Stomach (tissue), 9 donors: ENCODE measurements around the gene ANGPTL8. TPM values are rescaled to one million over a fixed set of nuclear protein-coding genes. Genes with fewer than 3 reads are reported as not detected.

Source experiments
- DNase-seq, 2 donors: peaks; one replicate each; pipeline versions ENCODE4 v3.0.0 to v3.0.0-alpha.2; 2013 to 2019
- H3K27ac ChIP-seq, 5 donors: fragments of 200-600 bp in 4 of 5; sonication (generic) in 4 of 5; one replicate each; pipeline ENCODE4 v1.5.1; 2013 to 2019; ENCODE audit warnings: mild to moderate bottlenecking in 1 of 5, moderate library complexity in 1 of 5
- H3K27me3 ChIP-seq, 3 donors: fragments of 200-600 bp; sonication (generic); one replicate each; pipeline ENCODE4 v1.5.1; 2017 to 2019; ENCODE audit warnings: mixed run types in 1 of 3
- H3K36me3 ChIP-seq, 4 donors: fragments of 200-600 bp; sonication (generic); 1 replicate in 3 of 4; 2 replicates in 1 of 4; pipeline ENCODE4 v1.5.1; 2016 to 2019
- H3K4me1 ChIP-seq, 4 donors: fragments of 200-600 bp; sonication (generic); one replicate each; pipeline ENCODE4 v1.5.1; 2016 to 2019
- H3K4me3 ChIP-seq, 4 donors: fragments of 200-600 bp; sonication (generic) in 3 of 4; one replicate each; pipeline ENCODE4 v1.5.1; 2016 to 2019; ENCODE audit warnings: mild to moderate bottlenecking in 1 of 4
- H3K9me3 ChIP-seq, 4 donors: fragments of 200-600 bp; sonication (generic); one replicate each; pipeline ENCODE4 v1.5.1; 2016 to 2019
- CTCF ChIP-seq, 7 experiments: fragments of 450-650 bp in 4 of 7; fragments of 200-600 bp in 3 of 7; sonication (generic) in 3 of 7; IDR thresholded peaks; one replicate each; pipeline ENCODE4 v1.5.1; 2016 to 2019; ENCODE audit warnings: antibody characterized with exemption in 7 of 7, control low read depth in 2 of 7, mild to moderate bottlenecking in 1 of 7
- EP300 ChIP-seq: sonication (generic); formaldehyde crosslinking; IDR thresholded peaks from one replicate; pipeline ENCODE4 v1.6.1; 2017; ENCODE audit warnings: antibody characterized with exemption
- POLR2A ChIP-seq, 4 donors: fragments of 450-650 bp; IDR thresholded peaks; one replicate each; pipeline ENCODE4 v1.6.1; 2016; ENCODE audit warnings: antibody characterized with exemption in 4 of 4, control low read depth in 2 of 4, mild to moderate bottlenecking in 1 of 4, moderate library complexity in 1 of 4
- POLR2AphosphoS5 ChIP-seq, 3 donors: sonication (generic); formaldehyde crosslinking; IDR thresholded peaks; one replicate each; pipeline ENCODE4 v1.6.1; 2016; ENCODE audit warnings: antibody characterized with exemption in 3 of 3
- WGBS, 5 donors: extraction: QIAGEN DNeasy Blood & Tissue Kit in 3 of 5; methylation state at CpG; one replicate each; pipeline versions ENCODE4 v1.1.5 to v1.1.7; 2013 to 2018; 5-methylcytosine and 5-hydroxymethylcytosine counted together
- intact Hi-C: fragments of 100-400 bp; cut with DNase I; formaldehyde crosslinking; loops from one replicate; pipeline ENCODE4 v1.15.1; 2023; ENCODE audit warnings: low total_unique reads
- polyA plus RNA-seq, 3 donors: library from polyadenylated mRNA; stranded (reverse); fragments of 200-250 nt; gene quantifications; one replicate each; pipeline ENCODE4 v1.2.3, GENCODE V29; 2013
- total RNA-seq, 5 donors: library from RNA; depleted of rRNA; stranded (reverse); fragments of >200 nt; gene quantifications; one replicate each; pipeline versions ENCODE4 v1.1.0 to v1.2.3, GENCODE V29; 2014 to 2016
- donor health status: healthy with polysubstance abuse.
- donor health status: Bipolar disorder and iron deficiency.
- donor health status: healthy.

ANGPTL8 gene
- total and polyA plus RNA-seq, 8 donors = 0.70 TPM; not detected in 7

DNA sequence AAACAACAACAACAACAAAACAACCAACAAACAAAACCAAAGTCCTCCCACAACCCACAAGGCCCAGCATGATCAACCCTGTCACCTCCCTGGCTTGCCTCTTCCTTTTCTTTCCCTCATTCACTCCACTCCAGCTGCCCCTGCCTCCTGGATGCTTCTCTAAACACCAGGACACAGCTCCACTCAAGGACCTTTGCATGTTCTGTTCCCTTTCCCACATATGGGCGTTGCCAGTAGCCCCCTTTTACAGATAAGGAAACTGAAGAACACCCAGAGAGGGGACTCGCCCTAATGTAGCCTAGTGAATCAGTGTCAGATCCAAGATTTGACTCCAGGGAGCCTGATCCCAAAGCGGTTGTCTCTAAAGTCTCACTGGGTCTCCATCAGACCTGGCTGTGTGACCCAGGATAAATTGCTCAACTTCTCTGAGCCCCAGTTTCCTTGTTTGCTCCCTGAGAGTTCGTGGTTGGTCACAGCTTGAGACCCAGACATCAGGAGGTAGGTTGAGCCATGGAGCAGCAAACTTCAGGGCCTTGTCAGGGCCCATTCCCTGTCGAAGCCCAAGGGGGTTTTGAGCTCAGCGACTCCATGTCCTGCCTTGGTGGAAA lies 25.9 kb downstream of the ANGPTL8 start:
- no peak for DNase-seq
- WGBS, 5 donors = 41 to 64% (median 50%) methylated on average over 4 to 6 of the region's 6 CpGs
- H3K27me3 ChIP-seq = peaks cover 0 to 23% (median 0%) of the 10 kb centered on the region in 3 donors
- peaks cover 24 to 60% (median 55%) of the 10 kb centered on the region in 4 donors for H3K4me1 ChIP-seq
- H3K4me3 ChIP-seq = no peak overlapping the region
- H3K9me3 ChIP-seq = no peaks in the 10 kb centered on the region
- peak overlapping the region; percentile 83 to 91 (median 90) for H3K27ac ChIP-seq
- no peak for TF ChIP-seq POLR2A (IDR thresholded peaks at IDR 0.05)
- no peak for TF ChIP-seq POLR2AphosphoS5 (IDR thresholded peaks at IDR 0.05)
- no peak for TF ChIP-seq EP300
- TF ChIP-seq CTCF (IDR thresholded peaks at IDR 0.05) = no peak
- no peaks in the 10 kb centered on the region for H3K36me3 ChIP-seq
- intact Hi-C loops = no loop called here

DNA sequence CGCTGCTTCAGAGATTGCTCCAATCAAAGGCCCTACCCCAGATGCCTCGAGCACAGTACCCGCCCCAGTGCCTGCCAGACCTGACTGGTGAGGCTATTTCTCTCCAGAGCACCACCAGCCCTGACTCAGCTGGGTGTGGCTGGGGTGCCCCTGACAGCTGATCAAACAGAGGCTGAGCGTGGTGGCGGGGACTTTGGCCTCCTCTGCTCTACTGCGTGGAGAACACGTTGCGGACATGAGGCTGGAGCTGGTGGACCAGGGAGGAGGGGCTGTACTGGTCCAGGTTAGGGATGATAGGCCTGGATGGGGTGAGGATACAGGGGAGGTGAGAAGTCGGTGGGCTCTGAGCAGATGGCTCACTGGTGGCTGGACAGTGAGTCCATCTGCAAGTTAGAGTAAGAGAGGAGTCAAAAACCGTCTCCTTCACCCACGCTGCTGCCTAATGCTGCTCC lies 26.4 kb downstream of the ANGPTL8 start:
- DNase-seq = peak; percentile 91 to 96
- Histone ChIP-seq H3K9me3 (no peaks in the 10 kb centered on the region), H3K4me1 (peaks cover 24 to 60% (median 55%) of the 10 kb centered on the region in 4 donors), H3K4me3 (no peak overlapping the region), H3K27me3 (peaks cover 0 to 23% (median 0%) of the 10 kb centered on the region in 3 donors), H3K36me3 (no peaks in the 10 kb centered on the region), H3K27ac (peak overlapping the region; percentile 83 to 91 (median 90))
- WGBS, 5 donors = 36 to 61% (median 44%) methylated on average over 9 to 11 of the region's 11 CpGs
- intact Hi-C loops = no loop called here
- TF ChIP-seq POLR2AphosphoS5 (IDR thresholded peaks at IDR 0.05) (peak in 2 of 3 donors; percentile 82 to 90), POLR2A (IDR thresholded peaks at IDR 0.05) (no peak), CTCF (IDR thresholded peaks at IDR 0.05) (no peak), EP300 (no peak)

DNA sequence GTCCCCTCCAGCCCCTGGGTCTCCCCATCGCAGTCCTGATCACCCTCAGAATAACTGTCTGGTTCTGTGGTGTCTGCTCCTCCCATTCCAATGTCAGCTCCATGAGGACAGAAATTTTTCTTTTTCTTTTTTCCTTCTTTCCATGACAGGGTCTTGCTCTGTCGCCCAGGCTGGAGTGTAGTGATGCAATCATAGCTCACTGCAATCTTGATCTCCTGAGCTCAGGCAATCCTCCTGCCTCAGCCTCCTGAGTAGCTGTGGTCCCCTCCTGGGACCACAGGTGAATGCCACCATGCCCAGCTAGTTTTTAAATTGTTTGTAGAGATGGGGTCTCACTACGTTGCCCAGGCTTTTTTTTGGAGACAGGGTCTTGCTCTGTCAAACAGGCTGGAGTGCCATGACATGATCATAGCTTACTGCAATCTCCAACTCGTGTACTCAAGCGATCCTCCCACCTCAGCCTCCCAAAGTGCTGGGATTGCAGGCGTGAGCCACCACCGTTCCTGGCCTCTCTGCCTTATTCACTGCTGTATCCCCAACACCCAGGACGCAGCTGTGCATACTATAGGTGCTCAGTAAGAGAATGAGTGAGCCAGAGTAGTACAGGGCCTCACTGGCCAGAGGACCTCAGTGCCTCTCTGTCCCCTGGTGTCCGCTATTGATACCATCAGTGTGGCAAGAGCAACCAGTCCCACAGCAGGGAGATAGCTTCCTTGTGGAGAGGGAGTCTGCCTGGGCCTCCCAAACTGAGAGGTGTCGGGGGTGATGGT lies 28.1 kb downstream of the ANGPTL8 start:
- WGBS, 5 donors = 87 to 92% (median 90%) methylated on average over 10 of the region's 10 CpGs

More for the DNA sequence above, 28.1 kb downstream of the ANGPTL8 start:
- Histone ChIP-seq H3K9me3 (no peaks in the 10 kb centered on the region), H3K4me1 (peaks cover 23 to 49% (median 42%) of the 10 kb centered on the region in 4 donors), H3K36me3 (no peaks in the 10 kb centered on the region), H3K27ac (no peak overlapping the region), H3K4me3 (no peak overlapping the region), H3K27me3 (peaks cover 0 to 8% (median 0%) of the 10 kb centered on the region in 3 donors)
- no peak for DNase-seq
- no peak for TF ChIP-seq CTCF (IDR thresholded peaks at IDR 0.05)
- no peak for TF ChIP-seq POLR2AphosphoS5 (IDR thresholded peaks at IDR 0.05)
- no peak for TF ChIP-seq EP300
- TF ChIP-seq POLR2A (IDR thresholded peaks at IDR 0.05) = no peak
- intact Hi-C loops = no loop called here
